Adrenal gland (tissue), 12 donors: ENCODE data around the gene IGFL4. TPM values are rescaled to one million over a fixed set of nuclear protein-coding genes. Genes with fewer than 3 reads are reported as not detected.

ENCODE experiments used
- DNase-seq, 7 donors: peaks; one replicate each; pipeline ENCODE4 v3.0.0-alpha.2; 2019 to 2020
- H3K27ac ChIP-seq, 5 donors: fragments of 200-600 bp; sonication (generic) in 4 of 5; 1 replicate in 3 of 5; 2 replicates in 2 of 5; pipeline versions ENCODE4 v1.5.1 to v1.8.0; 2016 to 2020; ENCODE audit warnings: mild to moderate bottlenecking in 1 of 5
- H3K27me3 ChIP-seq: fragments of 200-600 bp; 2 replicates; pipeline ENCODE4 v1.8.0; 2021
- H3K36me3 ChIP-seq, 2 donors: fragments of 200-600 bp; replicated peaks in 1 of 2; 1 replicate in 1 of 2; 2 replicates in 1 of 2; pipeline versions ENCODE4 v1.5.1 to v1.8.0; 2018 to 2022
- H3K4me1 ChIP-seq, 2 donors: fragments of 200-600 bp; replicated peaks in 1 of 2; 1 replicate in 1 of 2; 2 replicates in 1 of 2; pipeline versions ENCODE4 v1.5.1 to v1.8.0; 2018 to 2021
- H3K4me3 ChIP-seq, 4 donors: fragments of 200-600 bp; sonication (generic) in 3 of 4; one replicate each; pipeline ENCODE4 v1.5.1; 2016 to 2018
- H3K9me3 ChIP-seq, 3 donors: fragments of 200-600 bp; sonication (generic) in 1 of 3; replicated peaks in 1 of 3; 1 replicate in 2 of 3; 2 replicates in 1 of 3; pipeline versions ENCODE4 v1.5.1 to v1.8.0; 2016 to 2021
- CTCF ChIP-seq, 6 experiments: fragments of 450-650 bp in 4 of 6; fragments of 200-600 bp in 2 of 6; sonication (generic) in 1 of 6; IDR thresholded peaks; 1 replicate in 5 of 6; 2 replicates in 1 of 6; pipeline versions ENCODE4 v1.5.1 to v1.8.0; 2016 to 2021; ENCODE audit warnings: antibody characterized with exemption in 6 of 6, mild to moderate bottlenecking in 2 of 6, moderate library complexity in 1 of 6
- POLR2A ChIP-seq, 2 donors: fragments of 450-650 bp; IDR thresholded peaks; one replicate each; pipeline ENCODE4 v1.6.1; 2017; ENCODE audit warnings: antibody characterized with exemption in 2 of 2, mild to moderate bottlenecking in 2 of 2, moderate library complexity in 1 of 2
- WGBS, 4 donors: extraction: QIAGEN DNeasy Blood & Tissue Kit in 2 of 4; methylation state at CpG; one replicate each; pipeline versions ENCODE4 v1.1.5 to v1.1.7; 2013 to 2017; 5-methylcytosine and 5-hydroxymethylcytosine counted together
- intact Hi-C, 2 donors: fragments of 100-400 bp; cut with DNase I; formaldehyde crosslinking; loops; one replicate each; pipeline versions ENCODE4 v1.14.1 to v1.15.0; 2022 to 2023
- polyA plus RNA-seq, 3 donors: library from polyadenylated mRNA; stranded (reverse); fragments of 200-250 nt in 2 of 3; fragments of 350-450 nt in 1 of 3; fragmentation: Illumina TruSeq in 1 of 3; extraction: RNeasy Lipid Tissue Mini Kit (QIAGEN cat#74804) in 1 of 3; gene quantifications; one replicate each; pipeline ENCODE4 v1.2.3, GENCODE V29; 2013 to 2014
- total RNA-seq, 9 donors: library from RNA; depleted of rRNA in 4 of 9; stranded (reverse); fragments of >200 nt in 4 of 9; fragments of 120-200 nt in 1 of 9; fragmentation: NEBNext Ultra II Directional in 1 of 9; extraction: Animal tissue kit (Norgen Biotek cat#: 25700) in 1 of 9; gene quantifications; one replicate each; pipeline versions ENCODE4 v1.1.0 to v1.2.4, GENCODE V29; 2013 to 2023
- donor health status: healthy with polysubstance abuse.
- donor health status: Bipolar disorder and iron deficiency.
- donor health status: DM: yes; HTN: yes; CAD: no.
- donor health status: DM: no; HTN: no; CAD: no.
- donor health status: DM: no; HTN: no; CAD: no.
- donor health status: DM: yes; HTN: yes; CAD: no.

Gene IGFL4
- total and polyA plus RNA-seq, 12 donors, result 0.11 to 1.7 (median 0.29) TPM; not detected in 6

- no peak overlapping the region for H3K27ac ChIP-seq
- intact Hi-C loops, result no loop called here
- DNase-seq, result no peak
- peaks cover 14% of the 10 kb centered on the region for H3K27me3 ChIP-seq
- no peaks in the 10 kb centered on the region for H3K9me3 ChIP-seq
- H3K36me3 ChIP-seq, result no peaks in the 10 kb centered on the region
- TF ChIP-seq POLR2A (IDR thresholded peaks at IDR 0.05) (no peak), CTCF (IDR thresholded peaks at IDR 0.05) (no peak)
- H3K4me1 ChIP-seq, result no peaks in the 10 kb centered on the region
- H3K4me3 ChIP-seq, result no peak overlapping the region
- WGBS, 4 donors, result 66 to 94% (median 76%) methylated on average over 6 of the region's 6 CpGs
These were observed 677 bp downstream of the IGFL4 start for GRCh38 chr19:46040125-46040524.

- H3K9me3 ChIP-seq, result no peaks in the 10 kb centered on the region
- TF ChIP-seq CTCF (IDR thresholded peaks at IDR 0.05) (no peak), POLR2A (IDR thresholded peaks at IDR 0.05) (no peak)
- peaks cover 9% of the 10 kb centered on the region for H3K27me3 ChIP-seq
- no peak overlapping the region for H3K27ac ChIP-seq
- no peak for DNase-seq
- no peak overlapping the region for H3K4me3 ChIP-seq
- H3K4me1 ChIP-seq, result no peaks in the 10 kb centered on the region
- no peaks in the 10 kb centered on the region for H3K36me3 ChIP-seq
- intact Hi-C loops, result no loop called here
- WGBS, 4 donors, result 61 to 77% (median 65%) methylated on average over 3 of the region's 3 CpGs; no CpG with 5 or more reads in 1 of the 4 donors
These were observed 4.1 kb downstream of the IGFL4 start for GRCh38 chr19:46036744-46037128.

- H3K4me1 ChIP-seq, result no peaks in the 10 kb centered on the region
- peaks cover 9% of the 10 kb centered on the region for H3K27me3 ChIP-seq
- 79 to 89% (median 85%) methylated on average over 3 to 13 of the region's 13 CpGs for WGBS, 4 donors
- DNase-seq, result no peak
- H3K27ac ChIP-seq, result no peak overlapping the region
- H3K36me3 ChIP-seq, result no peaks in the 10 kb centered on the region
- no peaks in the 10 kb centered on the region for H3K9me3 ChIP-seq
- intact Hi-C loops, result no loop called here
- TF ChIP-seq CTCF (IDR thresholded peaks at IDR 0.05) (no peak), POLR2A (IDR thresholded peaks at IDR 0.05) (no peak)
- H3K4me3 ChIP-seq, result no peak overlapping the region
These were observed 4.6 kb downstream of the IGFL4 start for GRCh38 chr19:46035986-46036743.

- no peak for TF ChIP-seq POLR2A (IDR thresholded peaks at IDR 0.05)
- TF ChIP-seq CTCF (IDR thresholded peaks at IDR 0.05), result no peak
- intact Hi-C loops, result no loop called here
- no peaks in the 10 kb centered on the region for H3K4me1 ChIP-seq
- no peak overlapping the region for H3K4me3 ChIP-seq
- H3K27ac ChIP-seq, result no peak overlapping the region
- H3K36me3 ChIP-seq, result no peaks in the 10 kb centered on the region
- no peak for DNase-seq
- H3K9me3 ChIP-seq, result no peaks in the 10 kb centered on the region
- peaks cover 9% of the 10 kb centered on the region for H3K27me3 ChIP-seq
- WGBS, 4 donors, result 76 to 91% (median 84%) methylated on average over 6 of the region's 6 CpGs
These were observed 5.3 kb downstream of the IGFL4 start for GRCh38 chr19:46035546-46035945.
